ENCODE results near the gene PTCD1.
"Not testable (repeated sequence)": the region's sequence is repeated elsewhere in the genome, so short reads cannot be mapped to it uniquely, and the experiment has no call there.

Gene PTCD1

DNA sequence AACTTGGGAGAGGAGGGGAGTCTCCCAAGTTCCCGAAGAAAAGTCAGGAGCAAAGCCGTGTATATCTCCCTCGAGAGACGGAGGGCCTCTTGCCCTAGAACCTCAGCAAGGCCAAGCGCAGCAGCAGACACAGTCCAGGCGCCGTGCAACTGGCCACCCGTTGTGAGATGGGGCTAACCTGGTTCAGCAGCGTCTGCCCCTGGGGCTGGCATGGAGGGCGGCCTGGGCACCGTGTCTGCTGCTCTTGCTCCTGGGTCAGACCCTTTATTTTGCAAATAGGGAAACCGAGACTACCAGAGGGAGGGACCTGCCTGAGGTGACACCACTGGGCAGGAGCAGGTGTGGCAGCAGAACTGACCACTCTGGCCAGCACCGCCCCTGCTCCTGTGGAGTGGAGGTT, 13.9 kb upstream of the PTCD1 start:
- no peak for DNase-seq (ENCODE audit: low read depth in 1 of 2, low spot score in 1 of 2)

DNA sequence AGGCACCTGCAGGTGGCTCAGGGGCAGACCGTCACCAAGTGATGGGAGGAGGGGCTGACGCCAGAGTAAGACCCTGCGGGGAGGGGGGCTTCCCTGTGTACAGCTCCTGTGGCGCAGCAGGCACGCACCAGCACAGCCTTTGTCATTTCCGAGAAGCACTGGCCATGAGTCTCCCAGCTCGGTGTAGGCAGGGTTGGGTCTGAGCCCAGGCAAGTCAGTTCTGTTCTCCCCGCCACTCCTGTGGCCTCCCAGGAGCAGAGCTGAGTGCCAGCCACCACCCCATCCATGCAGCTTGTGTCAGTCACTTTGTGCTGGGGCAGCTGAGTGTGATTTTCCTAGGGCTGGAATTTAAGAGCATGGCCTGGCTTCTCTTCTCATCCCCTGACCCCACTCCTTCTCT, 13.3 kb upstream of the PTCD1 start:
- DNase-seq (ENCODE audit: low read depth in 1 of 2, low spot score in 1 of 2): no peak

DNA sequence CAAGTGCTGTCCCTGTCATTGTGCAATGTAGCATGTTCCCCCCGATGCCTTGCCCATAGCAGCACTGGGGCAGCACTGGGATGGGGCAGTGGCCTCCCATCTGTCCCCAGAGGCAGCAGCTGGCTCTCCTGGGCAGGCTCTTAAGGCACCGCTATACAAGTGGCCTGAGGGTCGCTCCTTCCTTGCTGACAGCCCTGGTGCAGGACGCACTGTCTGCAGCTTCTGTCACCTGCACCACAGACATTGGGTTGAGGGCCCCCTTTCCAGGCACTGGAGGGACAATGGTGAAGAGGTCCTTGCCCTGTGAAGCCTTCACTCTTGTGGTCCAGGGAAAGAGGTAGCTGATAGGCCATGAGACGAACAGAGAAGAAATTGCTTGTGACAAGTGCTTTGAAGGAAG, 10.7 kb upstream of the PTCD1 start:
- no peak for DNase-seq (ENCODE audit: low read depth in 1 of 2, low spot score in 1 of 2)

DNA sequence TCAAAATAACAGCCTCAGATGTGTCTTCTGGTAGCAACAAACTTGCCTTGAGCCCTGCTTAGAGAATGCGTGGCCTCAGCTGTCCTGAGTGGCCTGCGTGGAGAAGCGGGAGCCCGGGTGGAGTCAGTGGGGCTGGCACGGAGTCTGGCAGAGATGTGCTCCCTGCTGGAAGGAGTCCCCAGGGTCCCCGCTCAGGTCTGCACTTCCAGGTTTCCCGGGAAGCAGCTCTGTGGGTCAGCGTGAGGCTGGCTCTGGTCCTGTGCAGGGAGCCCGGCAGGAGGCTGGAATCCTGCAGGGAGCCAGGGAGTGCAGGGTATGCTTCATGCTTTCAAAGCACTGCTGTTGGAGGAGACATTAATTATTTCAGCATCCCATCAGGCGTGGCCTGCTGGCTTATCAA, 10.3 kb upstream of the PTCD1 start:
- no peak for DNase-seq (ENCODE audit: low read depth in 1 of 2, low spot score in 1 of 2)

DNA sequence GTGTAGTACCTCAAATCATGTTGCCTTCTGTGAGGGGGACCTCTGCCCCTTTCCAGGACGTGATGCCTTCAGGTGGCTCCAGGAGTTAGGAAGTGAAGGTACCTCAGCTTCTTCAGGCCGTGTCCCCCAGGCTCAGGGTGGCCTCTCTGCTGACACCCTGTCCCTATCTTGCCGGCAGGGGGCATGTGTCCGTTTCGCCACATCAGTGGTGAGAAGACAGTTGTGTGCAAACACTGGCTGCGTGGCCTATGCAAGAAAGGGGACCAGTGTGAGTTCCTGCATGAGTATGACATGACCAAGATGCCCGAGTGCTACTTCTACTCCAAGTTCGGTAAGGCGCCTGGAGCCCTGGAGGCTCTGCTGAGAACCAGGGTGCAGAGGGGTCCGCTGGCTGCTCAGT, 9.3 kb upstream of the PTCD1 start:
- no peak for DNase-seq (ENCODE audit: low read depth in 1 of 2, low spot score in 1 of 2)

DNA sequence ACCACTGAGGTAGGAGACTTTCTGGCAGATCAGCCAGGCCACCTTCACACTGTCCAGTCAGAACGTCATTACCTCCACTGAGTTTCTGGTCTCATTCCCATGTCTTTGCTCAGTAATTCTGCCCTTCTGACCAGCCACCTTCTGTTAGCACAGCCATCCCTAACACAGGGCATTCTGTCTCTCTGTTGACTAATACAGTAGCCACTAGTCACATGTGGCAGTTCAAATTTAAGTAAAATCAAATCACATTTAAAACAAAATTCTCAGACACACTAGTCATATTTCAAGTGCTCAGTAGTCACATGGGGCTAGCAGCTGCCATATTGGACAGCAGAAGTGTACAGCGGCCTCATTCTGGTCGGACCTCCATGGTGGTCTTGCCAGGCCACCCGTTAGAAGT, 7.5 kb upstream of the PTCD1 start:
- DNase-seq (ENCODE audit: low read depth in 1 of 2, low spot score in 1 of 2): no peak

DNA sequence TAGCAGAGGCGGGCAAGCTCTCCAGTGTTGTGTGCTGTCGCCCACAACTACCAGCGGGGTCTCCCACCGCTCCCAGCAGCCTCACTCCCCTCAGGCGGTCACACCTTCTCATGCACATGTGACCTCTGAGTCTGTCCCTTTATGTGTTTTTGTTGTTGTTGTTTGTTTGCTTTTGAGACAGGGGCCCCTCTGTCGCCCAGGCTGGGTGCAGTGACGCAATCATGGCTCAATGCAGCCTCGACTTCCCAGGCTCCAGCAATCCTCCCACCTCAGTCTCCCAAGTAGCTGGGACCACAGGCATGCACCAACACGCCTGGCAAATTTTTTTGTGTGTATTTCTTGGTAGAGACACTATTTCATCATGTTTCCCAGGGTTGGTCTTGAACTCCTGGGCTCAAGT, 1.6 kb upstream of the PTCD1 start:
- DNase-seq (ENCODE audit: low read depth in 1 of 2, low spot score in 1 of 2): no peak

DNA sequence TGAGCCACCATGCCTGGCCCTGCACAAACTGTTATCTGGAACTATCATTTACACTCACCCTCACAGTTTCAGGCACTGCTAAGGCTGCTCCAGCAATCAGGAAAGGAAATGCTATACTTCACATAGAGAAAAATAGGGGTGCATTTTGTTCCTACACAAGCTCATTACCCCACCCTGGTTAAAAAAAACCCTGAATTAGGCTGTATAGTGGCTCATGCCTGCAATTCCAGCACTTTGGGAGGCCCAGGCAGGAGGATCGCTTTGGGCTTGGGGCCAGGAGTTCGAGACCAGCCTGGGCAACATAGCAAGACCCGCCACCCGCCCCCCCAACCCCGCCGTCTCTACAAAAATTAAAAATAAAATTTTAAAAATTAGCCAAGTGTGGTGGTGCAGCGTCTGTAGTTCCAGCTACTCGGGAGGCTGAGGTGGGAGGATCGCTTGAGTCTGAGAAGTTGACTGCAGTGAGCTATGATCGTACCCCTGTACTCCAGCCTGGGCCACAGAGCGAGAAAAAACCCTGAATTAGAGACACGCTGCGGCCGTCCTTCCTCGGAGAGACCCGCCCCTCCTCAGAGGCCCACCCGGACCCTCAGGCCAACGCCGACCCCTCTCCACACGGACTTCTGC, 539 bp downstream of the PTCD1 start:
- DNase-seq (ENCODE audit: low read depth in 1 of 2, low spot score in 1 of 2): no peak

DNA sequence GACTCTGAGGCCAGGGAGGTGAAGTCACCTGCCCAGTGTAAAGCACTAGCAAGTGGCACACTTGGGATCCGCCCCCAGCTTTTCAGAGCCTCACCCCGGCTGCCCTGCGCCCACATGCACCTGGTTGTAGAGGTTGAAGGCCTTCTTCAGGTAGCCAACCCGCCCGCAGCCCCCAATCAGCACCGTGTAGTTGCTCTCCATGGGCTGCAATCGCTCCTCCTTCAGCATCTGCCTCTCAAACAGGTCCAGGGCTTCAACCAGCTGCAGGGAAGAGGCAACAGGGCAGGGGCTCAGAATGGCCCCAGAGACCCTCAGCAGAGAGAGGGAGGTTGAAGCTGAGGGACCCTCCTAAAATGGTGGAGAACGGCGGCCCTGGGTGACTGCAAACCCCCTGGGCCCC, 5.4 kb downstream of the PTCD1 start:
- no peak for DNase-seq (ENCODE audit: low read depth in 1 of 2, low spot score in 1 of 2)

DNA sequence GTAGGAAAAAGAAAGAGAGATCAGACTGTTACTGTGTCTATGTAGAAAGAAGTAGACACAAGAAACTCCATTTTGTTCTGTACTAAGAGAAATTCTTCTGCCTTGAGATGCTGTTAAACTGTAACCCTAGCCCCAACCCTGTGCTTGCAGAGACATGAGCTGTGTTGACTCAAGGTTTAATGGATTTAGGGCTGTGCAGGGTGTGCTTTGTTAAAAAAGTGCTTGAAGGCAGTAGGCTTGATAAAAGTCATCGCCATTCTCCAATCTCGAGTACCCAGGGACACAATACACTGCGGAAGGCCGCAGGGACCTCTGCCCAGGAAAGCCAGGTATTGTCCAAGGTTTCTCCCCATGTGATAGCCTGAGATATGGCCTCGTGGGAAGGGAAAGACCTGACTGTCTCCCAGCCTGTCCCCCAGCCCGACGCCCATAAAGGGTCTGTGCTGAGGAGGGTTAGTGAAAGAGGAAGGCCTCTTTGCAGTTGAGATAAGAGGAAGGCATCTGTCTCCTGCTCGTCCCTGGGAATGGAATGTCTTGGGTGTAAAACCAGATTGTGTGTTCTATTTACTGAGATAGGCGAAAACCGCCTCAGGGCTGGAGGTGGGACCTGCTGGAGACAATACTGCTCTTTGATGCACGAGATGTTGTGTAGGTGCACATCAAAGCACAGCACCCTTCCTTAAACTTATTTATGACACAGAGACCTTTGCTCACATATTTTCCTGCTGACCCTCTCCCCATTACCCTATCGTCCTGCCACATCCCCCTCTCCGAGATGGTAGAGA, 6.7 kb downstream of the PTCD1 start:
- DNase-seq (ENCODE audit: low read depth in 1 of 2, low spot score in 1 of 2): not testable (repeated sequence)

DNA sequence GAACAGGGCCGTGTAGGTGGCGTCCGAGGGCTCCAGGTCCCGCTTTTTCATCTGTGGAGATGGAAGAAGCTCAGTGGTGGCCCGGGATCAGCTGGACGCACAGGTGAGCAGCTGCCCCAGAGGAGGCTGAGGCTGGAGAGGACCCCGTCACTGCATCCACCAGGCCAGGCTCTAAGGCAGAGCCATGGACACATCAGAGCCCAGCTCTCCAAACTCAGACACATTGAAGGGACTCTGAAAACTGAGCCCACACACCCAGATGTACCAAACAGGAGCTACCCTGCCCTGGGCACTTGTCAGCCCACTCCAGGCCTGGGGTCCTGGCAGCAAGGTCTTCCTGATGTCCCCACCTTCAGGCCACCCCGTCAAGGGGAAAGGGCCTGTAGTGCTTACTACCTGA, 8.8 kb downstream of the PTCD1 start:
- DNase-seq (ENCODE audit: low read depth in 1 of 2, low spot score in 1 of 2): no peak

DNA sequence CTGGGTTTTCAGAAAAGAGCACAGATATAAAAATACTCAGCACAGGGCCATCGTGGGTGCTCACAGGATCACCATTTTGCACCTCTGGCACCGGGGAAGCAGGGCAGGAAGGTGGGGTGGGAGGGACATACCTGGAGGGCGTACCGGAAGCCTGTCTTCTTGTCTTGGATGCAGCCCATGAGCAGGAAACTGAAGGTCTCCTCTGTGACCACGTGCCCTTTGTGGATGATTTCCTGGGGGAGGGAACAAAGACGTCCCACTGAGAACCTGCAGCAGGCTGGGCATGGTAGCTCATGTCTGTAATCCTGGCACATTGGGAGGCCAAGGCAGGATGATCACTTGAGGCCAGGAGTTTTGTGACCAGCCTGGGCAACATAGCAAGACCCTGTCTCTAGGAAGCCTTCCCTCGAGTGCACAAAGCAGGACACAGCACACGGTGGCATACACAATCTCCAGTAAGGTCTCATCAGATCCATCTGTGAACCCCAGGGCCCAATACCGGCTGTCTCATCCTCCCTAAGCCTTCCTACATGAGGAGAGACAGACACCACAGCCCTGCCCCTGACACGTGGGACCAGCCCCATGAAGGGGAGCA, 9.5 kb downstream of the PTCD1 start:
- DNase-seq (ENCODE audit: low read depth in 1 of 2, low spot score in 1 of 2): no peak

DNA sequence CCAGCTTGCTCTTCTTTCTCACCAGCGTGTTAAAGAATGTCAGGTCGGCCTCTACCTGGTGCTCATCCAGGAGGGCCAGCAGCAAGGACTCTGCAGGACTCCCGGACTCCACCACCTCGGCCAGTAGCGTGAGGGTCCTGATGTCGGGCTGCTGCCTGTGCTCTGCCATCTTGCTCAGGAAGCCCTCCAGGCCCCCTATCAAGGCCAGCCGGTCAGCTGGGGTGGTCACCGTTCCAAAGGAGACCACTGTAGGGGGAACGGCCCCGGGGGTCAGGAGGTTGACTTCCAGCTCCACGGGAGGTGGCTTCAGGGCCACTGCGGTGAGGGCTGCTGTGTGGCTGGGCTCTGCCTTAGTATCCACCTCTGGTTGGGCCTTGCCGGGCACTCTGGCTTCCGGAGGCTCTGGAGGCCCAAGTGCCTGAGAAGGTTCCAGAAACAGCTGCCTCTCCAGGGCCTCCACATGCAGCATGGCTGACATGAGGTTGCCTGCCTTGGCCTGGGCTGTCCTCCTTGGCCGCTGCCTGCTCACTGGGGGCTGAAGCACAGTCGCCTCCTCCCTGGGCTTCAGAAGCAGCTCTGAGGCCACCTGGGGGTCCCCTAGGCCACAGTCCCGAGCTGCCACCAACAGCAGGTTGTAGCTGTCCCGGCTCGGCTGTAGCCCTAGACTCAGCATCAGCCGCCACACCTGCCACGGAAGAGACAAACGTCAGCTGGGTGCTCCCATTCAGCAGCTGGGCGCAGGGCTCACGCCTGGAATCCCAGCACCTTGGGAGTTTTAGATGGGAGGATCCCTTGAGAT, 13.5 kb downstream of the PTCD1 start:
- DNase-seq (ENCODE audit: low read depth in 1 of 2, low spot score in 1 of 2): no peak

DNA sequence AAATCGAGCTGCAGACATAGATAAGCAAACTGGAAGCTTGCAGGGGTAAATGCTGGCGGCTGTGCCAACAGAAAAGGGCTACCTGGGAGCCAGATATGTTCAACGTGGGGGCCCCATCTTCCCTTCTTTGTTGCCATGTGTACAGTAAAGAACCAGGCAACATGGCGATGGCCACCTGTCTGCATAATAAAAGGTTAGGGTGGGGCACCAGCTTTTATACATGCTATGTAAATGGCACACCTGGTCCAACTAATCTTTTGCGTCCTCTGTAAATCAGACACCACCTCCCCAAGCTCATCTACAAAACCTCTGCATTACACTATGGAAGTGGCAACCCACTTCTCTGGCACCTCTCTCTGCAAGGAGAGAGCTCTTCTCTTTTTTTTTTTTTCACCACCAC, 16.0 kb downstream of the PTCD1 start:
- no peak for DNase-seq (ENCODE audit: low read depth in 1 of 2, low spot score in 1 of 2)

DNA sequence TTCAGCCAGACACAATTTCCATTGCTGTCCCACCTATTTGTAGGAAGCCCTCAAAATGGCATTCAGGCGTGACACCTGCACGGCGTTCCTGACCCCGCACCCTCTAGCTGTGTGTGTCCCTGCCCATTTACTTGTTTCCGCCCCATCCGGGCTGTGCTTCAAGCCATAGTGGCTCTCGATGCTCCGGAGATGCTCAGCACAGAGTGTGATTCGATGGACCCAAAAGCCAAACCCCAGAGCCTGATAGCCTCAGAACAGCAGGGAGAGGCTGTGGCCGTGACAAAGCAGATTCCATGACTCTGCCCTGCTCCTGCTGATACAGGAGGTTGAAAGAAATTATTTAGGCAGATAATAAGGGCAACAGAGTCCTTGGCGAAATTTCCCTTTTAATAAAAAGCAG, 16.4 kb downstream of the PTCD1 start:
- no peak for DNase-seq (ENCODE audit: low read depth in 1 of 2, low spot score in 1 of 2)

DNA sequence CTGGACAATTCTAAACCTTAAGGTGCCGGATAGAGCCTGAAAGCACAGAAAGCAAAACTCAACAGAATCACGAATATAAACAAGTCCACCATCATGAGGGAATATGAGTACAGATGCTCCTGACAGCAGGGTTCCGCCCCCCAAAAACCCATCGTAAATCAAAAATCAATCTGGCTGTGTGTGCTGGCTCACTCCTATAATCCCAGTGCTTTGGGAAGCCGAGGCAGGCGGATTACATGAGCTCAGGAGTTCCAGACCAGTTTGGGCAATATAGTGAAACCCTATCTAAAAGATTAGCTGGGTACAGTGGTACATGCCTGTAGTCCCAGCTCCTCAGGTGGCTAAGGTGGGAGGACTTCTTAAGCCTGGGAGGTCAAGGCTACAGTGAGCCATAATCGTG, 17.6 kb downstream of the PTCD1 start:
- no peak for DNase-seq (ENCODE audit: low read depth in 1 of 2, low spot score in 1 of 2)

DNA sequence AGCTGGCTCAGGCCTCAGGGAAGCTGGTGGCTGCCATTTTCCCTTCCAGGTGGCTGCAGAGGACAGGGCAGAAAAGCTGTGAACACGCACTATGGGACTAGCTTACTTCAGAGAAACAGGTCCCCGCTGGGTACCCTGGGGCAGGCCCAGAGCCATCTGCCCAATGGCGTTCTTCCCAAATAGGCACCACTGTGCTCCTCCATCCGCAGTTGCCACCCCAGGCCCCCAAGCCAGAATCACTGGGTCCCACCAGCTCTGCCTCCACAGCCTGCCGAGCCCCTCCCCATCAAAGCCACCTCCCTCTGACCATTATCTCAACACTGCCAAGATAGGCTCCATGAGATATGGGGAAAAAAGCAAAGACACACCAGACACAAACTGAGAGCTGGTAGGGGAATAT, 18.4 kb downstream of the PTCD1 start:
- no peak for DNase-seq (ENCODE audit: low read depth in 1 of 2, low spot score in 1 of 2)

DNA sequence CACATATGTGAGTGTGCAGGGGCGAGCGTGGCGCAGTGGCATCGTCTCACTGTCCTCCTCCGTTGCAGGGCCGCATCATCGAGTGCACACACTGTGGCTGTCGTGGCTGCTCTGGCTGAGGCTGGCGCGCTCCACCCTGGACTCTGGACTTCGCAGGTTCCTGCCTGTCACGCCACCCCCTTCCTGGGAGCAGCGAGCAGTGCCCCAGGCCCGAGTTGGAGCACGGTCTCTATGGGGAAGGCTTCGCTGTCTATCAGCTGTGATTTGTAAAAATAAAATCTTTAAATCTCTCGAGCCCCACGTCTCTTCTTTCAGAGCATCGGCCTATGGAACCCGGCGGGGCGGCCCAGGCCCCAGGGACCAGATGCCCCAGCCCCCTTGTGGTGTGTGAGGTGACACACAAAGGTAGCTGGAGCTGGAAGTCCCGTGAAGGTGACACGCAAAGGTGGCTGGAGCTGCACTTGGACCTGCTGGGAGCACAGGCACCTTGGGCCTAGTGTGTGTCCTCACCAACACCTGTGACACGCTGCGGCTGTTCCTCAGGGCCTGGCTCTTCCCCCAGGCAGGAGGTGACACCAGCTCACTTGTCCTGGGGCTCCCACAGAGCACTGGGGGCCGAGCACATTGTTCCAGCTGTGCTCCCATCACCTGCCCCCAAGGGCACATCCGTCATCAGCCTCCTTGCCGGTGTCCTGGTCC, 19.1 kb downstream of the PTCD1 start:
- DNase-seq (ENCODE audit: low read depth in 1 of 2, low spot score in 1 of 2): no peak

DNA sequence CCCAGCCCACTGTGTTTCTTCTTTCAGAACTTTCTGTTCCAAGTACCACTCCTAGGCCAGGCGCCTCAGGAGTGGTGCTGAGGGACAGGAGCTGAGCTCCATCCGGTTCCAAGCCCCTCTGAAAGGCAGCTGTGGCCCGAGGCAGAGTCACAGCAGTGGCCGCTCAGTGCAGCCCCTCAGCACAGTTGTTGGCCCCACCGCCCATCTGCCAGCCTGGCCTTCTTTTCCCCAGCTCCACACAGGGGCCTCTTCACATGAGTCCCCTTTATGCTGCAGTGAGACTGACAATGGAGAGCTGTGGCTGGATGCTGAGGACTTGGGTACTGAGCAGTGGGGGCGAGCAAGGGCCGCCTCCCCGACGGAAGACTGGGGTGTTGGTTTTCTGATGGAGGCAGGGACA, 20.3 kb downstream of the PTCD1 start:
- DNase-seq (ENCODE audit: low read depth in 1 of 2, low spot score in 1 of 2): no peak

DNA sequence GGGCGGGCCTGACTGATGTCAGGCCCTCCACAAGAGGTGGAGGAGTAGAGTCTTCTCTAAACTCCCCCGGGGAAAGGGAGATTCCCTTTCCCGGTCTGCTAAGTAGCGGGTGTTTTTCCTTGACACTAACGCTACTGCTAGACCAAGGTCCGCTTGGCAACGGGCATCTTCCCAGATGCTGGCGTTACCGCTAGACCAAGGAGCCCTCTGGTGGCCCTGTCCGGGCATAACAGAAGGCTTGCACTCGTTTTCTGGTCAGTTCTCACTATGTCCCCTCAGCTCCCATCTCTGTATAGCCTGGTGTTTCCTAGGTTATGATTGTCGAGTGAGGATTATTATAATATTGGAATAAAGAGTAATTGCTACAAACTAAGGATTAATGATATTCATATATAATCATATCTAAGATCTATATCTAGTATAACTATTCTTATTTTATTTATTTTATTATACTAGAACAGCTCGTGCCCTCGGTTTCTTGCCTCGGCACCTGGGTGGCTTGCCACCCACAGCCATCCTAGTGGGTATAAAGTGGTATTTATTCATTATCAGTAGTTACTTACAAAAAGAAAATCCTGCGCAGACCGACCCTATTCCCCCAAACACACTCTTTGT, 23.0 kb downstream of the PTCD1 start:
- not testable (repeated sequence) for DNase-seq (ENCODE audit: low read depth in 1 of 2, low spot score in 1 of 2)

DNA sequence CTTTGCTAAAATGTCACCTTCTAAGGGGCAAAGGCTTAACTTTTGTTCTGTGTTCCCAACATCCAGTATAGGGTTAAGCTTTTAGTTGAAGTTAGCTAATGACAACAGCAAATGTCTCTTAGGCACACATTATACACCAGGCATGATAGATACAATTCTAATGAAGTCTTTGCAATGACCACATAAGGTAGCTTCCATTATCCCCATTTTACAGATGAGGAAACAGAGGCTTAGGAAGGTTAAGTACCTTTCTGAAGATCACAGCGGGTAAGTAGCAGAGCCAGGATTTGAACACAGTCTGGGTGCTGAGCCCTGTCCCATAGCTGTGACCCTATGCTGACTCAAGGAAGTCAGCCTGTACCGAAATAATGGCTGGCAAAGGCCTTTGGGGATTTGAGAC, 28.0 kb downstream of the PTCD1 start:
- no peak for DNase-seq (ENCODE audit: low read depth in 1 of 2, low spot score in 1 of 2)
